ENCODE data around the gene SLC4A9. TPM values are rescaled to one million over a fixed set of nuclear protein-coding genes. Genes with fewer than 3 reads are reported as not detected.

Gene SLC4A9
- total RNA-seq, 2 donors from 2014 or later, result 0.79 to 1.4 TPM

DNA sequence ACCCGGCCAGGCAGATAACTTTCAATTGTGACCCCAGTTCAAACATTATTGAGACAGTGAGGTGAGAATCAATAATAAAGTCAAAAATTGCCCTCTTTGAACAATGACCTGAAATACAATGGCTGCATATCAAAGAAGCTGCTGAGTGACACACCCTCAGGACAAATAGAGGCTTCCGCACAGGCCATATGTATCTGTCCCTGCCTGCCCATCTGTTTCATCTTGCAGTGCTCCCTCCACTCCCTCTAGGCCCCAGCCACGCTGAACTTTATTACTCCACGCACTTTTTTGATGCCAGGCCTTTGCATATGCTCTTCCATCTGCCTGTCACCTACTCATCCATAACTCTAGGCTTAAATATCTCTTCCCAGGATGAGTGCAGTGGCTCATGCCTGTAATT is 41.2 kb upstream of the SLC4A9 start:
- Histone ChIP-seq H3K4me1 (ENCODE audit: control insufficient read depth, insufficient read depth, low read length) (peaks cover 9% of the 10 kb centered on the region), H3K4me3 (ENCODE audit: low read length) (no peak overlapping the region), H3K9ac (ENCODE audit: extremely low read depth, low read length, poor library complexity, severe bottlenecking) (no peak overlapping the region), H3K9me3 (ENCODE audit: control insufficient read depth, low read length) (no peaks in the 10 kb centered on the region), H3K27ac (ENCODE audit: low read depth, low read length) (no peak overlapping the region), H3K36me3 (ENCODE audit: control insufficient read depth, insufficient read depth, low read length) (no peaks in the 10 kb centered on the region), H3K27me3 (ENCODE audit: control insufficient read depth, insufficient read depth, low read length, poor library complexity, severe bottlenecking) (no peaks in the 10 kb centered on the region)
- Mint-ChIP-seq H3K4me1 (peaks cover 30% of the 10 kb centered on the region), H3K27ac (no peak overlapping the region), H3K4me3 (no peak overlapping the region), H3K27me3 (ENCODE audit: insufficient read depth) (no peaks in the 10 kb centered on the region), H3K36me3 (ENCODE audit: low read depth) (no peaks in the 10 kb centered on the region), H3K9me3 (no peaks in the 10 kb centered on the region)
- WGBS, 2 experiments (ENCODE audit: insufficient coverage in 1 of 2, insufficient read length in 1 of 2), result 85 to 90% methylated on average over 3 to 4 of the region's 4 CpGs
- no peak for DNase-seq
- no peak for TF ChIP-seq CTCF (conservative IDR thresholded peaks at IDR 0.05)

DNA sequence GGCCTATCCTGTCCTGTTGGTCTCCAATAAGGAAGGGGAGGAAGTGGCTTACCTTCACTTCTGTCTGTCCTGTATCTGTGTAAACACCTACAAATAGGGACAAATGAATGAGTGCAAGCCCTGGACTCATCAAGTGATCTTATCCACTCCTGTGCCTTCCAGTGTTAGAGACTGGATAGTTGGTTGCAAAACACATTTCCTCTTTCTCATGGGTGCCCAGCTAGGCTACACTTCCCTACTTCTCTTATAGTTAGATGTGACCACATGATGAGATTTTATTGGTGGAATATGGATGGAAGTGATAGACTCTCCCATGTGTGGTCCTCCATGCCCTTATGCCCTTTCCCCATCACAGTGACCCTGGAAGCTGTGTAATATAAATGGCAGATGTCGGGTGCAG is 40.2 kb upstream of the SLC4A9 start:
- Histone ChIP-seq H3K27ac (ENCODE audit: low read depth, low read length) (no peak overlapping the region), H3K9me3 (ENCODE audit: control insufficient read depth, low read length) (no peaks in the 10 kb centered on the region), H3K9ac (ENCODE audit: extremely low read depth, low read length, poor library complexity, severe bottlenecking) (no peak overlapping the region), H3K36me3 (ENCODE audit: control insufficient read depth, insufficient read depth, low read length) (no peaks in the 10 kb centered on the region), H3K4me1 (ENCODE audit: control insufficient read depth, insufficient read depth, low read length) (peaks cover 15% of the 10 kb centered on the region), H3K4me3 (ENCODE audit: low read length) (no peak overlapping the region), H3K27me3 (ENCODE audit: control insufficient read depth, insufficient read depth, low read length, poor library complexity, severe bottlenecking) (no peaks in the 10 kb centered on the region)
- H3K9me3 Mint-ChIP-seq, result no peaks in the 10 kb centered on the region
- DNase-seq, result no peak
- no peak for TF ChIP-seq CTCF (conservative IDR thresholded peaks at IDR 0.05)
- H3K4me3 Mint-ChIP-seq, result no peak overlapping the region
- peaks cover 39% of the 10 kb centered on the region for H3K4me1 Mint-ChIP-seq
- no peaks in the 10 kb centered on the region for H3K27me3 Mint-ChIP-seq (ENCODE audit: insufficient read depth)
- no peak overlapping the region for H3K27ac Mint-ChIP-seq
- 97% methylated on average over 1 of the region's 1 CpG; no CpG with 5 or more reads in 1 of the 2 experiments for WGBS, 2 experiments (ENCODE audit: insufficient coverage in 1 of 2, insufficient read length in 1 of 2)
- no peaks in the 10 kb centered on the region for H3K36me3 Mint-ChIP-seq (ENCODE audit: low read depth)

GRCh38 chr5:140321796-140322195 is 38.2 kb upstream of the SLC4A9 start:
- WGBS, 2 experiments (ENCODE audit: insufficient coverage in 1 of 2, insufficient read length in 1 of 2), result 75 to 89% methylated on average over 2 of the region's 2 CpGs
- Histone ChIP-seq H3K9ac (ENCODE audit: extremely low read depth, low read length, poor library complexity, severe bottlenecking) (no peak overlapping the region), H3K27ac (ENCODE audit: low read depth, low read length) (no peak overlapping the region), H3K4me1 (ENCODE audit: control insufficient read depth, insufficient read depth, low read length) (peaks cover 15% of the 10 kb centered on the region), H3K4me3 (ENCODE audit: low read length) (no peak overlapping the region), H3K9me3 (ENCODE audit: control insufficient read depth, low read length) (no peaks in the 10 kb centered on the region), H3K27me3 (ENCODE audit: control insufficient read depth, insufficient read depth, low read length, poor library complexity, severe bottlenecking) (no peaks in the 10 kb centered on the region), H3K36me3 (ENCODE audit: control insufficient read depth, insufficient read depth, low read length) (no peaks in the 10 kb centered on the region)
- no peak overlapping the region for H3K4me3 Mint-ChIP-seq
- no peak for DNase-seq
- H3K27me3 Mint-ChIP-seq (ENCODE audit: insufficient read depth), result no peaks in the 10 kb centered on the region
- TF ChIP-seq CTCF (conservative IDR thresholded peaks at IDR 0.05), result no peak
- H3K27ac Mint-ChIP-seq, result no peak overlapping the region
- H3K4me1 Mint-ChIP-seq, result peaks cover 42% of the 10 kb centered on the region
- H3K9me3 Mint-ChIP-seq, result no peaks in the 10 kb centered on the region
- no peaks in the 10 kb centered on the region for H3K36me3 Mint-ChIP-seq (ENCODE audit: low read depth)
